GM18858 (cell line): ENCODE results near the gene ATP5PD.
"Not testable (repeated sequence)": the region's sequence is repeated elsewhere in the genome, so short reads cannot be mapped to it uniquely, and the experiment has no call there.

ENCODE experiments used
- ATAC-seq: cut with Tn5 transposase; IDR thresholded peaks from one replicate; pipeline ENCODE4 v1.9.1; 2021; ENCODE audit not compliant: unreplicated experiment

The ATP5PD gene

DNA sequence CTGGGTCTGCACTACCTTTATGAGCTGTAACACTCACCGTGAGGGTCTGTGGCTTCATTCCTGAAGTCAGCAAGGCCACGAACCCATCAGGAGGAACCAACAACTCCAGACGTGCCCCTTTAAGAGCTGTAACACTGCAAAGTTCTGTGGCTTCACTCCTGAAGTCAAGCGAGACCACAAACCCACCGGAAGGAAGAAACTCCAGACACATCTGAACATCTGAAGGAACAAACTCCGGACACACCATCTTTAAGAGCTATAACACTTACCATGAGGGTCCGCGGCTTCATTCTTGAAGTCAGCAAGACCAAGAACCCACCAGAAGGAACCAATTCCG, 21.4 kb downstream of the ATP5PD start:
- ATAC-seq, result not testable (repeated sequence)

DNA sequence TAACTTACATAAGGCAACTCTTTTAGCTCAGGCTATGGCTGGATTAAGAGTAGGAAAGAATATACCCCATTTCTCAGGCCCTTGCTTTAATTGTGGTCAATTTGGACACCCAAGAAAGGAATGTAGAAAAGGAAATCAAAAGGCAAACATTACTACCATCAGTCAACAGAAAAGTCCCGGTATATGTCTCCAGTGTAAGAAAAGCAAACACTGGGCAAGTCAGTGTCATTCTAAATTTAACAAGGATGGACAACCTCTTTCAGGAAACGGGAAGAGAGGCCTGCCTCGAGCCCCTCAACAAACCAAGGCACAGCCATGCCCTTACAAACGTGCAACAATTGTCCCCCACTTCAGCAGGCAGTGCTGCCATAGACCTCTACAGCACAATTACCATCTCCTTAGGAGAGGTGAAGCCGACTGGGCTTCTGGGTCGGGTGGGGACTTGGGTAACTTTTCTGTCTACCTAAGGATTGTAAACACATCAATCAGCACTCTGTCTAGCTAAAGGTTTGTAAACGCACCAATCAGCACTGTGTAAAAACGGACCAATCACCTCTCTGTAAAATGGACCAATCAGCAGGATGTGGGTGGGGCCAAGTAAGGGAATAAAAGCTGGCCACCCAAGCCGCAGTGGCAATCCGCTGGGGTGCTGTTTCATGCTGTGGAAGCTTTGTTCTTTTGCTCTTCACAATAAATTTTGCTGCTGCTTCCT, 21.9 kb downstream of the ATP5PD start:
- no peak for ATAC-seq

DNA sequence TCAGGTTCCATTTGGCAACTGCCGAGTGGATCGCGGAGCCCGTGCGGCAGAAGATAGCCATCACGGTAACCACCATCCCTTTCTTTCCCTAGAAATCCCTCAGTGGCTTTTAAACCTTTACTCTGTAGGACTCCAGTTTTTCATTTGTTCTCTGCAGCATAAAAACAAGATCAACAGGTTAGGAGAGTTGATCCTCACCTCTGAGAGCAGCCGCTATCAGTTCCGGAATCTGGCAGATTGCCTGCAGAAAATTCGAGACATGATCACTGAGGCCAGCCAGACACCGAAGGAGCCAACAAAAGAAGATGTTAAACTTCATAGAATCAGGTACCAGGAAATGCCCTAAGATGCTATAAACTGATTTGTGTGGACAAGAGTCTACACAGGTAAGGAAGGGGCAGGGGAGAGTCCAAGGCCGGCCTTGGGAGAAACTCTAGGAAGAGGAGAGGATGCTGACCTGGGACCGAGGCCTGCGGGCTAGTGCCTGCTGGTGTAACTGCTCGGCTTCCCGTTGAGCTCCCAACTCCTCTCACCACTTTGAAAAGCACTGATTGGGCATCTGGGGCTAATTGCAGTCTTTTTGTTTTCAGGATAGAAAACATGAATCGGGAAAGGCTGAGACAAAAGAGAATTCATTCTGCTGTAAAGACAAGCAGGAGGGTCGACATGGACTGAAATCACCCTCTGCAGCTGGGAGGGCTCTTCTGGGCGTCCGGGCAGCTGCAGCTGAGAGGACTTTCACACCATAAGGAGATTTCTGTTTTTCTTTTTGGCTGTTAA, 26.2 kb downstream of the ATP5PD start:
- ATAC-seq, result no peak

DNA sequence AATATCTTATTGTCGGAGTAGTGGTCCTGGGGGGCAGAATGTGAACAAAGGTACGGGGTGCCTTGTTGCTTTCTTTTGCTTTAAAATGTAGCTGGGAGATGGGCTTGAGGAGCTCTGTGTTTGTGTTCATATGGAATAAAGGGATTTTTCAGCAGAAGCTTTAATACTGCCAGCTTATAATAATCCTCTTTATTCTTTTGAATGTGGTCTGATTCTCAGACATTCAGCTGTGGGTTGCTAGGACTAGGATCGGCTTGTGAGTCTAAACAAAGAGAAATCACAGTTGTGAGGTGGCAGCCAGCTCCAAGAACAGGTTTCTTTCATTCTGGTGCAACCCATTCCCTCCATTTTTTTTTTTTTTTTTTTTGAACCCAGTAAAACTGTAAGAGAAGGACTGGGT, 27.1 kb downstream of the ATP5PD start:
- no peak for ATAC-seq

DNA sequence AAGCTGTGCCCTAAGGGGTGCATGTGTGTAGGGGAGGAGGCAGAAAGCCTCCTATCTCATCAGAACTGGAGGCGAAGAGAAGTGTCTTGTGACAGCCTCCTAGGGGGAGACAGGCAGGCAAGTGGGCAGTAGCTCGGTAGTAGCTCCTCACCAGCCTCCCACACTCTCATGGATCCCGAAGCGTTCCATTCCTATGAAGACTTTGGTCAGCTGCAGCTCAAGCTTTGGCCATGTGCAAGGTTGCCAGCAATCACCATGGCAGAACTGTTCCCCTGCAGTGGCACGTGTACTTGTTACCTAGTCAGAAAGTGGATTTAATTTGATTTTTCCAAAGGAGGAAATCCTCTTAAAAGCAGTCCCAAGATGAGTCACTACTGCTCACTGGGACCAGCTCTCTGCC, 27.6 kb downstream of the ATP5PD start:
- no peak for ATAC-seq

DNA sequence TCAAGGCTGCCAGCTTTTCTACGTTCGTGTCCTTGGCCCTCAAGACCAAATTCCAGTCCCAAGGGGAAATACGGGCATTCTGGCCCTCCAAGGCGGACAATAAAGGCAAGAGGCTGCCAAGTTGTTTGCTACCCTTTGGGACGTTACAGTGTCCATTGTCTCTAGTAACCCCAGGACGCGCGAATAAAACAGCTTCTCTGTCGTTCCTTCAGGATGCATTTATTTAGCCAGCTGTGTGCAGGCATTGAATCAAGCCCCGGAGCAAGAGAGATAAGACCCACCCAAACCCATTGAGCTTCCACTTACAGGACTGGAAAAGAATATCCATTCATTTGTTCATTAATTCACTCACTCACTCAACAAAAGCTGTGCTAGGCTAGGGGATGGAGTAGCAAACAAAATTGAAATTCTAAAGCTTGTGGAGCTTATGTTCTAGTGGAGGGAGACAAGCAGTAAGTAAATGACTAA, 33.6 kb downstream of the ATP5PD start:
- ATAC-seq, result no peak

DNA sequence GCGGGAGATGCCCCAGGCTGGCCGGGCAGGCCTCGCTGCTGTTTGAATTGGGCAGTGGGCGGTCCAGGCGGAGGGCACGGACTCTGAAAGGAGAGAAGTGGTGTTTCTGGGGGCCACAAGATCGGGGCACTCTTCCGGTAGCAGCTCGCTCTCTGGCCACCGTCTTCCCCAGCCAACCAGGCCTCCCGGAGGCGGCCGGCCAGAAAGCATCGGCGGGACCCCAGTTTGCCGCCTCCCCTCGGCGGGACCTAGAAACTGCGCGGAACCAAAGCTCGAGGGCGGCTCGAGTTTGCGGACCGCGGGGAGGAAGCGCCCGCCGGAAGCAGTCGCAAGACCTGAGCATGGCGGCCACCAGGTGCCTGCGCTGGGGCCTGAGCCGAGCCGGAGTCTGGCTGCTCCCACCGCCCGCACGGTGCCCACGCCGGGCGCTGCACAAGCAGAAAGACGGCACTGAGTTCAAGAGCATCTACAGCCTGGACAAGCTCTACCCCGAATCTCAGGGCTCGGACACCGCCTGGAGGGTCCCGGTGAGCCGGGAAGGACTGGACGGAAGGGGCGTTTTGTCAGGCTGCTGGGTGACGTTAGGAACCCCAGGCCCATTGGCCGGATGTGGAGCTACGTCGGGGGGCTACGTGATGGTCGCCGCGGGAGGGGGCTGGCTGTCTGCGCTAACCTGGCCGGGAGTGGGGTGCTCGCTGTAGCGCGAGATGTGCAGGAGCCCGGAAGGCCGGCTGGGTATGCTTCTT, 34.2 kb downstream of the ATP5PD start, which contains the start of gene MRPL58:
MRPL58 (plus strand) TSS at position 325 of the 746 bp plus-strand sequence; CDS start at position 342, 17 bp downstream.
- peak; percentile 79 for ATAC-seq

DNA sequence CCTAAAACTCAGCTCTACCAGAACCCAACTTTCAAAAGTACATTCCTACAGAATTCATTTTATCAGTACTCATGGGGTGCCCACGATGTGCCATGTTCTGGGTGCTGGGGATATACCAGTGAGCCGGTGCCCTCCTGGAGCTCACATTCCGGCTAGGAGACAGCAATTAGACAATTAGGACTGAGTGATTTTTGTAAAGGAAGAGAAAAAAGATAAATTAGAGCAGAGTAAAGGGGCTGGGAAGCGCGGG, 34.7 kb downstream of the ATP5PD start:
- ATAC-seq, result no peak

DNA sequence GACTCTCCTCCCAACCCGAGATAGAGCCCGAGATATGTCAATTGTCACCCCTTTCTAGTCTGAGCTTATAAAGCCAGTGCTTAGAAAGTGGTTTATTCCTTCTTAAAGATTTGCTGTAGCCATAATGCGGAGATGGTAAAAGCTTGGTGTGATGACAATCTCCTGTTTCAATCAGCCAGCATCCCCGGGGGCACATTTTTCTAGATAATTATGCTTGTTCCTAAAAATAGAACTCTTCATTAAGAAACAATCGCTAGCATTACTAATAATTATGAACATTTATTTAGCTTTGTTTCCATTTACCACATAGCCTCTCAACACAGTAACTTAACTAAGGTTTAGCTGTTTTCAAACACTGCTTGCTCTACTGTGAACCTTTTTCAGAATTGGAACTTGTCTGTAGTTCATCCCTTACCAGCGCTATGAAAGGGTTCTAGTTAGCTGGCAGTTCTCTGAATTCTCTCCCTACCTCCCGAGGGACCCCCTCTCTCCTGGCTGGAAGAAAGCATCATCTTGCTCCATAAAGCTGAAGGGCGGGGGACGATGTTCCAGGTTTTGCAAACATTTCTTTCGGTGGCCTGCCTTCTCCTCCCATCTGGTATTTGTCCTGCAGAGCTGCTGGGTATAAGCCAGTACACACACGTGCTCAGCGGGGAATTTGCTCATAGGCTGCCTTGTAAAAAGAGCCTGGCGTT, 35.2 kb downstream of the ATP5PD start:
- no peak for ATAC-seq

DNA sequence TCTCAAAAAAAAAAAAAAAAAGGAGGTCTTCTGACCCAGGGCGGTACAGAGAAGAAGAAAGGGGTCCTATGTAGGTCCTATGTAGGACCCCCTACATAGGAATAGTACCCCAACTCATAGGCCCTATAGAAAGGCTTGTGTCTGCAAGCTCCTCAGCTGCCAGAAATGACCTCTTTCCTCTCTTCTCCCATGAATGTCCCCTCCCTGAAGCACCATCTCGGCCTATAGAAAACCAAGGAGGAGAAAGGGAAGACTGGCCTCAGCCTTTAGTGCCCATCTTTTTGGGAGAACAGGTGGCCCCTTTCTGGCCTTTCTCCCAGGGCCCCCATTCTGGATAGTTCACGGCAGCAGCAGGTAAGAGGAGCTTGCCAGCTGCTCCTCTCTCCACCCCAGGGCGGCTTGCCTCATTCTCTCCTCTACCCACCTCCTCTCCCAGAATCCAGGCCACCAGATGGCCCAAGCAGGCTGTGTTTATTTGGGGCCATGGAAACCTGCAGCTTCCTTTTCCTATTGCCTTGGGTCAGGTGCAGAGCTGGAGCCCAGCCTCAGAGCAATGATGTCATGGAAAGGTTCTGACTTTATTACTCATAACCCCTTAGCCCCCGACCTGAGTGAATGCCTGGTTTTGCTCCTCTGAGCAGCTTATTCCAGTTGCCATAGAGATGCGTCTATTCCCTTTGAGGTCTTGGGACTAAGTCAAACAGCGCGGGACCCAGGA, 35.9 kb downstream of the ATP5PD start:
- ATAC-seq, result no peak

DNA sequence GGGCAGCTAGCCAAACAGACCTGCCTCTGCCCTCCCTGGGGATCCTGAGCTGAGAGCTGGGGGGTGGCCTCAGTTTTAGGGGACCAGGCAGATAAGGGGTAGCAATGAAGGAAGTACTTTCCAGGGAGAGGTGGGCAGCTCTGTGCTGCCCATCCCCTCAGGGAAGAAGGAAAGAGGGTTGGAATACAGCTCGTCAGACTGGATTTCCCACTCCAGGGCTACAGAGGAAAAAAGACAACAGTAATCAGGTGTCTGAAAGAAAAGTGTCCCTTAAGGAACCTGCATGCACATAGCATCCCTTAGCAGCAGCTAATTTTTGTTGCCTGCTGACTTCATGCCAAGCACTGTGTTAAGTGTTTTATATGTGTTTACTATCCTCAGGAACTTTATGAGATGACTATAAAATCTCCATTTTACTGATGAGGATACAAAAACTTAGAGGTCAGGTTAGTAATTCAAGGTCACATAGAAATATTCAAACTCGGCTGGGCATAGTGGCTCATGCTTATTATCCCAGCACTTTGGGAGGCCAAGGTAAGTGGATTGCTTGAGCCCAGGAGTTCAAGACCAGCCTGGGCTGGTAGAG, 37.5 kb downstream of the ATP5PD start:
- ATAC-seq, result no peak

DNA sequence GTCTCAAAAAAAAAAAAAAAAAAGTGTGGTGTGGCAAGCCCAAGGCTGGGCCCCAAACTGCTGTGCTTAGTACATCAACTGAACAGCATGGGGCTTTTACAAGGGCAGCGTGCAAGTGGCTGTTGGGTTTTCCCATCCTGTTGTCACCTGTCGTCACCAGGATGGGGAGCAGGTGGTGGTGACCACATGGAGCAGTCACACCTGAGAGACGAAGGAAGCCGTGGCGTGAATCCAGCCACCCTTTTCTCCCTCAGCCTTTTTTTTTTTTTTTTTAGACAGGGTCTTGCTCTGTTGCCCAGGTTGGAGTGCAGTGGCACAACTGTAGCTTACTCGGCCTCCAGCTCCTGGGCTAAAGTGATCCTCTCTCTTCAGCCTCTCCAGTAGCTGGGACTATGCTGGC, 38.4 kb downstream of the ATP5PD start:
- no peak for ATAC-seq

DNA sequence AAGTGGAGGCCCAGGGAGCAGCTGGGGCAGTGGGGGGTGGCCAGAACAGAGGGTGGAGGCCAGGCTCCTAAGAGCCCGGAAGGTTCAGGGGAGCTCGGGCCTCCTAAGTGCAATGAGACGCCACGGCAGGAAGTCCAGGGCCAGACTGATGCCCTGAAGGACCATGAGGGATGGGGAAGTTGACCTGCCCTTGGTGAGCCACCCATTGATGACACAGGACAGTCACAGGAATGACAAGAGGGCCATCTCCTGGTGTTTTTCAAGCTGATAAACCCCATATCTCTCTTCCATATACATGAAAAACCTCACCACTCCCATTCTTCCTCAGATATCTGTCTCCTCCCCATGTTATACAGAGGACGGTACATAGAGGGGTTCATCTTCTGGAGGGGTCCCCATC, 40.1 kb downstream of the ATP5PD start:
- ATAC-seq, result no peak

DNA sequence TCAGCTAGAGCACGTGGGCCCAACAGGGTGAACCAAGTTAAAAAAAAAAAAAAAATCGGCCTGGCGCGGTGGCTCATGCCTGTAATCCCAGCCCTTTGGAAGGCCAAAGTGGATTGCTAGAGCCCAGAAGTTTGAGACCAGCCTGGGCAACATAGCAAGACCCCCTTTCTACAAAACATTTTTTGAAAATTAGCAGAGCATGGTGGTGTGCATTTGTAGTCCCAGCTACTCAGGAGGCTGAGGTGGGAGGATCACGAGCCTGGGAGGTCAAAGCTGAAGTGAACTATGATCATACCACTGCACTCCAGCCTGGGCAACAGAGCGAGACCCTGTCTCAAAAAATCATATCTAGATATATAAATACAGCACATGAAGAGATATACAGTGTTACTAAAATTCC, 40.7 kb downstream of the ATP5PD start:
- not testable (repeated sequence) for ATAC-seq

DNA sequence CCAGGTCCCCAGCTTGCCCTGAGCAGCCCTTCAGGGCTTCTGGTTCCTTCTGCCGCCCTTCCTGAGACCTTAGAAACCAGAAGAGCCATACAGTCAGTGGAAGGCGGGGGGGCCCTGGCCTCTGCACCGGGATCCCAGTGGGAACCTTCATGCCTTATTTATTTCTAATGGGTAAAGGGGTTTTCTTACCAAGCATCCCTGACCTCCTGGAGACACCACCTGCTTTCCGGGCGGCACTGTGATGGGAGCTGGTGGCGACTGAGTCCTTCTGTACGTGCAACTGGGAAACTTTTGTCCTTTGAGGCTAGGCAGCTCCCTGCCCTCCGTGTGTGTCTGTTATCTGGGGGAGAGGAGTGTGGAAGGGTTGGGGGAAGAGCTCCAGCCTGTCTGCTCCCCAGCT, 41.5 kb downstream of the ATP5PD start:
- ATAC-seq, result no peak

DNA sequence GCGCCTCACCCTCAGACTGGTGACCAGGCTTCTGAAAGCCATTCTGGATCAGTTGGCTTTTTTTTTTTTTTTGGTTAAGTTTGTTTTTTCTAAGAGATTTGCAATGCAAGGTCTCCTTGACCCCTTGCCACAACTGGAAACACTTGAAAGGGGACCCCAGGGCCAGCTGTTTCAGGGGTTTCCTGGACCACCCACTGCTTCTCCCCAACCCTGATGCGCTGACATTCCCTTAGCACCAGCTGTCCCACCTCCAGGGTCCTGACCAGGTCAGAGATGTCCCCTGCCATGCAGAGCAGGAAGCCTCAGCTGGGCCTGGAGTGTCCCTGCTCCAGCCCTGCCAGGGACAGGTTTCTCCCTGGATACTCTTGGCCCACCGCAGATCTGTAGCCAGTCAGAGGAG, 42.4 kb downstream of the ATP5PD start:
- no peak for ATAC-seq

DNA sequence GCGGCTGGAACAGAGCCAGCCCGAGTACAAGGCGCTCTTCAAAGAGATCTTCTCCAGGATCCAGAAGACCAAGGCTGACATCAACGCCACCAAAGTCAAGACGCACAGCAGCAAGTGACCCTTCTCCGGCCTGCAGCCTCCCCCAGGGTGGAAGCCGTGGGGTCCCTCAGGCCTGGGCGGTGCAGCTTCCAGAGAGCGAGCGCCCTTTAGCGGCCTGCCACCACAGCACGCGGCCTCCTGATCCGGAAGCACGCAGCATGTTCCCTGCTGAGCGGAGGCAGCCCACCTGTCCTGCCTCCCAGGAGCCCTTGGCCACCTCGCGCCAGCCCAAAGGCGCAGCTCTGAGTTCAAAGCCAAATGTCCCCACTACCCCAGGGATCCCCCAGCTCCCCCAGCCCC, 42.8 kb downstream of the ATP5PD start:
- ATAC-seq, result no peak

DNA sequence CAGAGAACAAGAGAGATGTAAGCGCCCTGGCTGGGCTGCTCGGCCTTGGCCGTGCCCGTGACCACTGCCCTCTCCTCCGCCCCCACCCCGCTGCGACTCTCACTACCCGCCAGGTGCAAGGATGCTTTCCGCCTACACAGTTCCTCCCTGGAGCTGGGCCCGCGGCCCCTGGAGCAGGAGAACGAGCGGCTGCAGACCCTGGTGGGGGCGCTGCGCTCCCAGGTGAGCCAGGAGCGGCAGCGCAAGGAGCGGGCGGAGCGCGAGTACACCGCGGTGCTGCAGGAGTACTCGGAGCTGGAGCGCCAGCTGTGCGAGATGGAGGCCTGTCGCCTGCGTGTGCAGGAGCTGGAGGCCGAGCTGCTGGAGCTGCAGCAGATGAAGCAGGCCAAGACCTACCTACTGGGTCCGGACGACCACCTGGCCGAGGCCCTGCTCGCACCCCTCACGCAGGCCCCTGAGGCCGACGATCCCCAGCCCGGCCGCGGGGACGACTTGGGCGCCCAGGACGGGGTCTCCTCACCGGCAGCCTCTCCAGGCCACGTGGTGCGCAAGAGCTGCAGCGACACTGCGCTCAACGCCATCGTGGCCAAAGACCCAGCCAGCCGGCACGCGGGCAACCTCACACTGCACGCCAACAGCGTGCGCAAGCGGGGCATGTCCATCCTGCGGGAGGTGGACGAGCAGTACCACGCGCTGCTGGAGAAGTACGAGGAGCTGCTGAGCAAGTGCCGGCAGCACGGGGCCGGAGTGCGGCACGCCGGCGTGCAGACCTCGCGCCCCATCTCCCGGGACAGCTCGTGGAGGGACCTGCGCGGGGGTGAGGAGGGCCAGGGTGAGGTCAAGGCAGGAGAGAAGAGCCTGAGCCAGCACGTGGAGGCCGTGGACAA, 43.5 kb downstream of the ATP5PD start:
- no peak for ATAC-seq
